ENCODE measurements around the gene CXCL11.
"Not testable (repeated sequence)": the region's sequence is repeated elsewhere in the genome, so short reads cannot be mapped to it uniquely, and the experiment has no call there.

CXCL11 gene

DNA sequence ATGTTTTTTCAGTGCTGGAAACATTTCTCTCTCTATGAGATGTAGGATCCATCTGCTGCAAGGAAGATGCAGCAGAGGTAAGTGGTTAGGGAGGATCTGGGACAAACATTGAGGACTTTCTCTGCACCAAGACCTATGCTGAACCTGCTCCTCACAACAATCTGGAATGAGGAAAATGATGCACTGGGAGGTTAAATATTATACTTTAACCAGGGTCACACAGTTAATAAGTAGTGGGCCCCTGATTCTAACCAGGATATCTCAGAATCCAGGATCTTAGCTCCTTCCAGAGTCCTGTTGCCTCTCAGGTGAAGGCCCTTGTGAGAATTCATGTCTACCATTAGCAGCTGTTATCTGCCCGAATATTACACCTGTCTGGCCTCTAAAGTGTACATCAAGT is 35.6 kb downstream of the CXCL11 start:
- no peak for DNase-seq

DNA sequence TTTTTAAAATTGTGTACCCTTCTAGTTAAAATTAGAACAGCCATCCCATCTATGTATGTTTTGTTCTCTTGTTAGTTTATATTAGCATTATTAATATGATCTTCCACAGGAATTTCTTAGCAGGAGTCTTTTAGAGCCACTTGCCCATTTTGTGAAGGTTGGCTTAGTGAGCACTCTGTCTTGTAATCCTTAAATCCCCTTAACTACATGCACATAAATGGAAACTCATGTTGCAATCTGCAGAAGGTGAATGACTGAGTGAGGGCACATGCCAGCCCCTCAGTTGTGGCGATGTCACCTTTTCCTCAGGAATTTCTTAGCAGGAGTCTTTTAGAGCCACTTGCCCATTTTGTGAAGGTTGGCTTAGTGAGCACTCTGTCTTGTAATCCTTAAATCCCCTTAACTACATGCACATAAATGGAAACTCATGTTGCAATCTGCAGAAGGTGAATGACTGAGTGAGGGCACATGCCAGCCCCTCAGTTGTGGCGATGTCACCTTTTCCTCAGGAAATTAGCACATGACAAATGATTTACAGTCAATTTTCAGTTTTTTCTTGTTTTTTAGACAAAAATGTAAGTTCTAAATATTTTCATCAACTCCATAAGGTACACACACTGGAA is 37.2 kb downstream of the CXCL11 start:
- not testable (repeated sequence) for DNase-seq

GRCh38 chr4:75997946-75998345 is 37.9 kb downstream of the CXCL11 start:
- no peak for DNase-seq

DNA sequence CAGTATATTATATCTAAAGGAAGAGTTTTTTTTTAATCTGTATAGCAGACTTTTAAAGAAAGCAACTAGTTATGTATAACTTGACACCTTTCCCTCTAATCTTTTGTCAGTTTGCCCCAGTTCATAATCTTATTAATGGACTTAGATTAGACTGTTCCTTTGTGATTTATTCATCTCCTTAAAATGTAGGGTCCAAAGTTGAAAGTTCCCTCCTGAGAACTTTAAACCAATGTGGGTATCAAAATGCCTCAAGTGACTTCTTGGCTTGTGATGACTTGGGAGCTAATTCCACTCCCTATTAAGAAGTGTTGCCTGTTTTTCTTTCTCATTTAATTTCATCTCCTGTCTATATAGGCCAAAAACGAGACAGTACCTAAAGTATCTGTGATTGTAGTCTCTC is 38.8 kb downstream of the CXCL11 start:
- no peak for DNase-seq

DNA sequence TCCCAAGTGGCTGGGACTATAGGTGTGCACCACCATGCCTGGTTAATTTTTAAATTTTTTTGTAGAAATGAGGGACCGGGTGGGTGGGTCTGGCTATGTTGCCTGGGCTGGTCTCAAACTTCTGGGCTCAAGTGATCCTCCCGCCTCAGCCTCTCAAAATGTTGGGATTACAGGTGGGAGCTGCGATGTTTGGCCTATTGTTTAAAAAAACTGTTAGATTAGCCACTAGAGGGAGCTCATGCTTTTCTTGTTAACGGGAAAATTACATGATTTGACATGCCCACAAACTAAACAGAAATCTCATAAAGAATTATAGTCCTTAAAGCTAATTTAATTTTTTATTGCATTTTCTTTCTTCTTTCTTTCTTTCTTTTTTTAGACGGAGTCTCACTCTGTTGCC is 40.1 kb downstream of the CXCL11 start:
- DNase-seq = peak; percentile 12

DNA sequence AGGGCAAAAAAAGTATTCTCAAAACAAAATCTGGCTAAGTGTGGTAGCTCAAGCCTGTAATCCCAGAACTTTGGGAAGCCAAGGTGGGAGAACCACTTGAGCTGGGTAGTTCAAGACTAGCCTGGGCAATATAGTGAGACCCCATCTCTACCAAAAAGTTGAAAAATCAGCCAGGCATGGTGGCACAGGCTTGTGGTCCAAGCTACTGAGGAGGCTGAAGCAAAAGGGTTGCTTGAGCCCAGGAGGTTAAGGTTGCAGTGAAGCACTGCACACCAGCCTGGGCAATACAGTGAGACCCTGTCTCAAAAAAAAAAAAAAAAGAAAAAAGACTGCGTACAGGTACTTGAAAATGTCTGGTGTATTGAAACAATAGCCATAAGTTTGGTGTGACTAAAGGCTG is 43.4 kb downstream of the CXCL11 start:
- no peak for DNase-seq

GRCh38 chr4:75989846-75990528 is 45.9 kb downstream of the CXCL11 start:
- DNase-seq = no peak

DNA sequence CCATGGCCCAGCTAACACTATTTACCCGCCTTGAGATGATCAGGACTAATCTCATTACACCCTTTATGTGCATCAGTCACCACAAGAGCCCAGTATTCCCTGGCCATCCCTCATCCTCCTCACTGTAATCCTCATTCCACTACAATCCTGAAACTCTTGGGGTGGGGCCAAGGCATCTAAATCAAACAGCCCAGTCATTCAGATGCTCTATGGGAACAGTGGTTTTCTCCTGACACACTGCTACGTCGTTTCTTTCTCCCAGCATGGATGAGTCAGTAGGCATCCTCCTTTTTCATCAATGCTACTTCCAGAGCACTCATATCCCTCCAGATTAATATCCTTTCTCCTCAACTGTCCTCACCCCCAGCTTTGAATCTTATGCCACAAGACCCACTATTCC is 50.8 kb downstream of the CXCL11 start:
- no peak for DNase-seq
